AG10803 (cell line): ENCODE data around the gene UPK2.
"Not testable (repeated sequence)": the region's sequence is repeated elsewhere in the genome, so short reads cannot be mapped to it uniquely, and the experiment has no call there.

Source experiments
- DNase-seq: peaks from one replicate; pipeline ENCODE4 v3.0.0; 2010; ENCODE audit warnings: low read depth
- H3K4me3 ChIP-seq: 2 replicates; pipeline ENCODE4 v1.5.1; 2011; ENCODE audit warnings: mild to moderate bottlenecking, low read length, control low read depth
- TF ChIP-seq, protein P1 (sequence below): conservative IDR thresholded peaks from 2 replicates; pipeline ENCODE4 v1.5.1; 2011; ENCODE audit warnings: mild to moderate bottlenecking, low read length, control low read depth, inconsistent platforms

The UPK2 gene

GRCh38 chr11:118948000-118948399 is 8.1 kb upstream of the UPK2 start:
- H3K4me3 ChIP-seq, result no peak overlapping the region
- no peak for DNase-seq
- TF ChIP-seq, protein P1, sequence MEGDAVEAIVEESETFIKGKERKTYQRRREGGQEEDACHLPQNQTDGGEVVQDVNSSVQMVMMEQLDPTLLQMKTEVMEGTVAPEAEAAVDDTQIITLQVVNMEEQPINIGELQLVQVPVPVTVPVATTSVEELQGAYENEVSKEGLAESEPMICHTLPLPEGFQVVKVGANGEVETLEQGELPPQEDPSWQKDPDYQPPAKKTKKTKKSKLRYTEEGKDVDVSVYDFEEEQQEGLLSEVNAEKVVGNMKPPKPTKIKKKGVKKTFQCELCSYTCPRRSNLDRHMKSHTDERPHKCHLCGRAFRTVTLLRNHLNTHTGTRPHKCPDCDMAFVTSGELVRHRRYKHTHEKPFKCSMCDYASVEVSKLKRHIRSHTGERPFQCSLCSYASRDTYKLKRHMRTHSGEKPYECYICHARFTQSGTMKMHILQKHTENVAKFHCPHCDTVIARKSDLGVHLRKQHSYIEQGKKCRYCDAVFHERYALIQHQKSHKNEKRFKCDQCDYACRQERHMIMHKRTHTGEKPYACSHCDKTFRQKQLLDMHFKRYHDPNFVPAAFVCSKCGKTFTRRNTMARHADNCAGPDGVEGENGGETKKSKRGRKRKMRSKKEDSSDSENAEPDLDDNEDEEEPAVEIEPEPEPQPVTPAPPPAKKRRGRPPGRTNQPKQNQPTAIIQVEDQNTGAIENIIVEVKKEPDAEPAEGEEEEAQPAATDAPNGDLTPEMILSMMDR, result no peak

GRCh38 chr11:118953265-118953664 is 2.8 kb upstream of the UPK2 start:
- DNase-seq, result no peak
- TF ChIP-seq, protein P1, result no peak
- no peak overlapping the region for H3K4me3 ChIP-seq

- DNase-seq, H3K4me3 ChIP-seq: not testable (repeated sequence)
Measured at GRCh38 chr11:118953976-118954375, 2.1 kb upstream of the UPK2 start.

GRCh38 chr11:118956847-118957469 is 860 bp downstream of the UPK2 start:
- no peak for DNase-seq
- H3K4me3 ChIP-seq, result no peak overlapping the region
- TF ChIP-seq, protein P1, result no peak

DNA sequence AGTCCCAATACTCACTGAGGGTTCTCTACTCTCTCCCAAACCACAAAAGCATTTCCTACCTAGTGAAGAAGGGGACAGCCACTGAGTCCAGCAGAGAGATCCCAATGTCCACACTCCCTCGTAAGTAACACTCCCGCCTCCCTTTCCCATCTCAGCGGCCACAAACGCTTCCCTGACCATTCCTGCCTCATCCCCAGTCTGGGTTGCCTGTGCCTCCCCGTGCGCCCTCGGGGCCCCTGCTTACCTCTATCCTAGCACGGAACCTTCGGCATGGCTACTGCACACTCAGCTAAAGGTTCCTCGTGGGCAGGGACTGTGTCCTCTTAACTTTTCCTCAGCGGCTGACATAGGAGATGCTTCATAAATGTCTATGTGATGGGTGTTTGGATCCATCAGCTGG is 1.5 kb downstream of the UPK2 start:
- no peak for DNase-seq
- TF ChIP-seq, protein P1, result no peak

GRCh38 chr11:118957968-118958367 is 1.9 kb downstream of the UPK2 start:
- TF ChIP-seq, protein P1, result no peak
- no peak overlapping the region for H3K4me3 ChIP-seq
- no peak for DNase-seq

More for the DNA sequence above, 1.5 kb downstream of the UPK2 start:
- H3K4me3 ChIP-seq, result no peak overlapping the region

GRCh38 chr11:118958577-118958976 is 2.5 kb downstream of the UPK2 start:
- TF ChIP-seq, protein P1, result no peak
- DNase-seq, result no peak
- no peak overlapping the region for H3K4me3 ChIP-seq

DNA sequence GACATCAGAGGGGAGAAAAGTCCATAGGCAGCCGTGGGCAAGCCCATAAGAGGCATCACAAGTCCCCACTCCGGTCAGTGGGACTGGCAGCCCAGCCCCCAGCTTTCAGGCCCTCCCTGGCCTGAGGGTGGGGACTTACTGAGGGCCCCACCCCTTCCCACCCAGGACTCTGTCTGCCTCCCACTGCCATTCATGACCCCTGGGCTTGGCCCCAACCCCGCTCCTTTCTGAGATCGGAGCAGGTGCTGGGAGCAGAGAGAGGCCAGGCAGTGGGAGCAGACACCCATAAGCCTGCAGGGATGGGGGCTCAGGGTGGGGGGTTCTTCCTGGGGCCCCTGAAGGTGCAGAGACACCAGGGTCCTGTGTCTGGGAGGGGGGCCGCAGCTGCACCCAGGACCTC is 5.1 kb downstream of the UPK2 start:
- TF ChIP-seq, protein P1, result no peak
- H3K4me3 ChIP-seq, result no peak overlapping the region
- no peak for DNase-seq
